ENCODE results near the gene DNAH17. TPM values are rescaled to one million over a fixed set of nuclear protein-coding genes. Genes with fewer than 3 reads are reported as not detected.

DNAH17 gene
- polyA plus RNA-seq, 1 of the 3 experiments (the other 2 are of a cell fraction), result not detected

DNA sequence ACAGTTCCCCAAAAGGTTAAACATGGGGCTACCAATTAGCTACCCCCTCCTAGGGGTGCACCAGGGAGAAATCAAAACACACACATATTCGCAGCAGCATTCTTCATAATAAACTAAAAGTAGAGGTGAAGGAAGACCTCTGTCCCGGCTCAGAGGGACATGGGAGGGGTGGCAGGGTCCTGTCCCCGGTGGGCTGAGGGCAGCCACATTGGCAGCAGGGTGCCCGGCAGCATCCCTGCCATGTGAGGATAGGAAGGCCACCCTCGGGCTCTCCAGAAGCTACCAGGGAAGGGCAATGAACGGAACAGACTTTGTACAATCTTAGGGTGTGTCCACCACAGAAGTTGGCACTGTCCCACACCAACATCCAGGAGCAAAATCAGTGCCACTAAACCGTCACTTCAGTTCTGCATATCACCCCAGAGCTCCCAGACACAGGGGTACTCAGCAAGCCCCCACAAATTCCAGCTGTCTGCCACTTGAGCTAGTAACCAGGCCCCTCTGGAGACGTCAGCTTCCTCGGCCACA is 3.1 kb upstream of the DNAH17 start:
- no peak overlapping the region for H3K9ac ChIP-seq
- no peaks in the 10 kb centered on the region for H3K9me2 ChIP-seq
- H3K9me3 ChIP-seq, result no peaks in the 10 kb centered on the region
- H3K4me3 ChIP-seq (ENCODE audit: low read depth in 2 of 2, low read length in 1 of 2), result no peak overlapping the region
- H3K4me1 ChIP-seq (ENCODE audit: control insufficient read depth in 1 of 2, insufficient read depth in 2 of 2, low read depth in 1 of 2, low read length in 1 of 2), result no peaks in the 10 kb centered on the region
- POLR2A ChIA-PET, result no interaction called here
- no peak overlapping the region for H2AFZ ChIP-seq (ENCODE audit: low read depth)
- H3K79me2 ChIP-seq (ENCODE audit: insufficient read depth), result no peaks in the 10 kb centered on the region
- no peaks in the 10 kb centered on the region for H3K27me3 ChIP-seq (ENCODE audit: insufficient read depth)
- TF ChIP-seq JUND (IDR thresholded peaks at IDR 0.05), result no peak
- TF ChIP-seq NFIC (IDR thresholded peaks at IDR 0.05; ENCODE audit: borderline replicate concordance), result no peak
- TF ChIP-seq RCOR1 (IDR thresholded peaks at IDR 0.05; ENCODE audit: low read length), result no peak
- no peak for TF ChIP-seq ELF1 (IDR thresholded peaks at IDR 0.05)
- TF ChIP-seq, protein P1, sequence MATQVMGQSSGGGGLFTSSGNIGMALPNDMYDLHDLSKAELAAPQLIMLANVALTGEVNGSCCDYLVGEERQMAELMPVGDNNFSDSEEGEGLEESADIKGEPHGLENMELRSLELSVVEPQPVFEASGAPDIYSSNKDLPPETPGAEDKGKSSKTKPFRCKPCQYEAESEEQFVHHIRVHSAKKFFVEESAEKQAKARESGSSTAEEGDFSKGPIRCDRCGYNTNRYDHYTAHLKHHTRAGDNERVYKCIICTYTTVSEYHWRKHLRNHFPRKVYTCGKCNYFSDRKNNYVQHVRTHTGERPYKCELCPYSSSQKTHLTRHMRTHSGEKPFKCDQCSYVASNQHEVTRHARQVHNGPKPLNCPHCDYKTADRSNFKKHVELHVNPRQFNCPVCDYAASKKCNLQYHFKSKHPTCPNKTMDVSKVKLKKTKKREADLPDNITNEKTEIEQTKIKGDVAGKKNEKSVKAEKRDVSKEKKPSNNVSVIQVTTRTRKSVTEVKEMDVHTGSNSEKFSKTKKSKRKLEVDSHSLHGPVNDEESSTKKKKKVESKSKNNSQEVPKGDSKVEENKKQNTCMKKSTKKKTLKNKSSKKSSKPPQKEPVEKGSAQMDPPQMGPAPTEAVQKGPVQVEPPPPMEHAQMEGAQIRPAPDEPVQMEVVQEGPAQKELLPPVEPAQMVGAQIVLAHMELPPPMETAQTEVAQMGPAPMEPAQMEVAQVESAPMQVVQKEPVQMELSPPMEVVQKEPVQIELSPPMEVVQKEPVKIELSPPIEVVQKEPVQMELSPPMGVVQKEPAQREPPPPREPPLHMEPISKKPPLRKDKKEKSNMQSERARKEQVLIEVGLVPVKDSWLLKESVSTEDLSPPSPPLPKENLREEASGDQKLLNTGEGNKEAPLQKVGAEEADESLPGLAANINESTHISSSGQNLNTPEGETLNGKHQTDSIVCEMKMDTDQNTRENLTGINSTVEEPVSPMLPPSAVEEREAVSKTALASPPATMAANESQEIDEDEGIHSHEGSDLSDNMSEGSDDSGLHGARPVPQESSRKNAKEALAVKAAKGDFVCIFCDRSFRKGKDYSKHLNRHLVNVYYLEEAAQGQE (IDR thresholded peaks at IDR 0.05; ENCODE audit: low read depth, low read length), result no peak
- no peak for TF ChIP-seq SMC3 (IDR thresholded peaks at IDR 0.05; ENCODE audit: low read depth, low read length)
- no peak for TF ChIP-seq MXI1 (IDR thresholded peaks at IDR 0.05; ENCODE audit: low read depth, low read length)
- TF ChIP-seq, protein P2, sequence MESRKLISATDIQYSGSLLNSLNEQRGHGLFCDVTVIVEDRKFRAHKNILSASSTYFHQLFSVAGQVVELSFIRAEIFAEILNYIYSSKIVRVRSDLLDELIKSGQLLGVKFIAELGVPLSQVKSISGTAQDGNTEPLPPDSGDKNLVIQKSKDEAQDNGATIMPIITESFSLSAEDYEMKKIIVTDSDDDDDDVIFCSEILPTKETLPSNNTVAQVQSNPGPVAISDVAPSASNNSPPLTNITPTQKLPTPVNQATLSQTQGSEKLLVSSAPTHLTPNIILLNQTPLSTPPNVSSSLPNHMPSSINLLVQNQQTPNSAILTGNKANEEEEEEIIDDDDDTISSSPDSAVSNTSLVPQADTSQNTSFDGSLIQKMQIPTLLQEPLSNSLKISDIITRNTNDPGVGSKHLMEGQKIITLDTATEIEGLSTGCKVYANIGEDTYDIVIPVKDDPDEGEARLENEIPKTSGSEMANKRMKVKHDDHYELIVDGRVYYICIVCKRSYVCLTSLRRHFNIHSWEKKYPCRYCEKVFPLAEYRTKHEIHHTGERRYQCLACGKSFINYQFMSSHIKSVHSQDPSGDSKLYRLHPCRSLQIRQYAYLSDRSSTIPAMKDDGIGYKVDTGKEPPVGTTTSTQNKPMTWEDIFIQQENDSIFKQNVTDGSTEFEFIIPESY (IDR thresholded peaks at IDR 0.05; ENCODE audit: borderline replicate concordance, low read depth), result no peak
- 67% methylated on average over 8 of the region's 9 CpGs for WGBS (ENCODE audit: low lambda C conversion rate)
- H3K4me2 ChIP-seq, result no peak overlapping the region
- CTCF ChIA-PET, result interaction anchor here (1.5 to 1.6 kb wide), 2 partner anchors 47 to 128 kb away, joined by 3 to 4 read pairs; no protein-coding TSS in a partner anchor
- H3F3A ChIP-seq (replicated peaks; ENCODE audit: insufficient read depth), result no peaks in the 10 kb centered on the region
- DNase-seq, result no peak
- H3K36me3 ChIP-seq (replicated peaks in 1 of 2; ENCODE audit: control insufficient read depth in 1 of 2, insufficient read depth in 2 of 2, low read length in 1 of 2), result no peaks in the 10 kb centered on the region
- H4K20me1 ChIP-seq (ENCODE audit: insufficient read depth), result no peaks in the 10 kb centered on the region
- no peak overlapping the region for H3K27ac ChIP-seq (ENCODE audit: low read depth in 2 of 2, low read length in 1 of 2)

DNA sequence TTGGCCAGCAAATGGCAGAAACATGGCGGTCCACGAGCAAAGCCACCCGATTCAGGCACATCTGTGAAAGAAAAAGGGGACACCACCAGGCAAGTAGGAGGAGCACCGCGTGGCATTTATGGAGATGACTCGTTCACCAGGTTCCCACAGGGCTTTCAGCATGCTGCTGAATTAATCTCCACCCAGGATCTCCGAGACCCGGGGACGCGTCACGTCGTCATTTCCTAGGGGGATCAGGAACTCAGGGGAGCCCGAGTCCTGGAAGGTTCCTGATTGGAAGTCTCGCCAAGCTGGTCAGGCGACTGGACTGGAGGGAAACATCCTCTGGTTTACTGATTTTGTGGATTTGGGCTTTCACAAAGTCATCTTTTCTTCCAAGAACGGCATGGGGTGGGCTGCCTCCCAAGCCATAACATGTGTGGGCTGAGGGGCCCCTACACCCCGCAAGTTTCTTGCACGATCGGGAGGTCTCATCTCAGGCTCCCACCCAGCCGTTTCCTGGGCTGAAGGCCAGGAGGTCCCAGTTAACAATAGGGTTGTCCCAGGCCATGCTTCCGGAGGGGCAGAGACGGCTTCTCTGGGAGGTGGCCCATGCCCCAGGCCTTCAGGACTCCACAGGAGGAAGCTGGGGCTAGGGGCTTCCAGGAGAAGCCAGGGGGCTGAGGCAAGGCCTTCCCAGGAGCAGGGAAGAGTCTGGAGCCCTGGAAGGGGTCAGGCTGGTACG is 645 bp downstream of the DNAH17 start:
- CTCF ChIA-PET, result no interaction called here

More for the DNA sequence above, 645 bp downstream of the DNAH17 start:
- H3K4me1 ChIP-seq (ENCODE audit: control insufficient read depth in 1 of 2, insufficient read depth in 2 of 2, low read depth in 1 of 2, low read length in 1 of 2), result no peaks in the 10 kb centered on the region
- H3K79me2 ChIP-seq (ENCODE audit: insufficient read depth), result no peaks in the 10 kb centered on the region
- H3K9ac ChIP-seq, result no peak overlapping the region
- POLR2A ChIA-PET, result no interaction called here
- no peaks in the 10 kb centered on the region for H3K9me2 ChIP-seq
- no peak for TF ChIP-seq SIN3A (IDR thresholded peaks at IDR 0.05; ENCODE audit: borderline replicate concordance, low read depth, low read length)
- no peak for TF ChIP-seq RFX5 (IDR thresholded peaks at IDR 0.05; ENCODE audit: low read length)
- TF ChIP-seq POLR2AphosphoS5 (IDR thresholded peaks at IDR 0.05; ENCODE audit: low read depth, low read length), result no peak
- TF ChIP-seq RAD21 (IDR thresholded peaks at IDR 0.05; ENCODE audit: low read length), result no peak
- TF ChIP-seq, protein P1 (IDR thresholded peaks at IDR 0.05; ENCODE audit: low read depth, low read length), result no peak
- no peak for TF ChIP-seq GABPA (IDR thresholded peaks at IDR 0.05; ENCODE audit: low read depth)
- TF ChIP-seq EP300 (IDR thresholded peaks at IDR 0.05; ENCODE audit: borderline replicate concordance in 1 of 2, low read depth in 1 of 2, low read length in 1 of 2), result no peak
- TF ChIP-seq JUND (IDR thresholded peaks at IDR 0.05), result no peak
- no peak for TF ChIP-seq MXI1 (IDR thresholded peaks at IDR 0.05; ENCODE audit: low read depth, low read length)
- no peak for TF ChIP-seq FOXJ3 (CRISPR knock-in tag; IDR thresholded peaks at IDR 0.05)
- H3K4me3 ChIP-seq (ENCODE audit: low read depth in 2 of 2, low read length in 1 of 2), result no peak overlapping the region
- H4K20me1 ChIP-seq (ENCODE audit: insufficient read depth), result no peaks in the 10 kb centered on the region
- H3K36me3 ChIP-seq (replicated peaks in 1 of 2; ENCODE audit: control insufficient read depth in 1 of 2, insufficient read depth in 2 of 2, low read length in 1 of 2), result no peaks in the 10 kb centered on the region
- no peaks in the 10 kb centered on the region for H3K9me3 ChIP-seq
- no peak overlapping the region for H2AFZ ChIP-seq (ENCODE audit: low read depth)
- 82% methylated on average over 20 of the region's 23 CpGs for WGBS (ENCODE audit: low lambda C conversion rate)
- no peak overlapping the region for H3K27ac ChIP-seq (ENCODE audit: low read depth in 2 of 2, low read length in 1 of 2)
- H3K27me3 ChIP-seq (ENCODE audit: insufficient read depth), result no peaks in the 10 kb centered on the region
- no peak for DNase-seq
- no peaks in the 10 kb centered on the region for H3F3A ChIP-seq (replicated peaks; ENCODE audit: insufficient read depth)
- H3K4me2 ChIP-seq, result no peak overlapping the region

Data from SK-N-SH (cell line).